MG63 (cell line): ENCODE results near the gene UCHL5. TPM values are rescaled to one million over a fixed set of nuclear protein-coding genes. Genes with fewer than 3 reads are reported as not detected.
"Not testable (repeated sequence)": the region's sequence is repeated elsewhere in the genome, so short reads cannot be mapped to it uniquely, and the experiment has no call there.

Experiments
- DNase-seq: peaks from one replicate; pipeline ENCODE4 v3.0.0-alpha.2; 2020
- H3K27me3 ChIP-seq: fragments of 250-450 bp; sonication (Bioruptor Pico); 2 replicates; pipeline ENCODE4 v1.5.1; 2020; ENCODE audit warnings: mild to moderate bottlenecking, moderate library complexity
- H3K36me3 ChIP-seq: fragments of 250-450 bp; sonication (Bioruptor Pico); 2 replicates; pipeline ENCODE4 v1.5.1; 2020; ENCODE audit warnings: mild to moderate bottlenecking, moderate library complexity
- H3K4me3 ChIP-seq: fragments of 250-450 bp; sonication (Bioruptor Pico); 2 replicates; pipeline ENCODE4 v1.5.1; 2020; ENCODE audit warnings: mild to moderate bottlenecking, moderate library complexity
- H3K9me3 ChIP-seq: fragments of 250-450 bp; sonication (Bioruptor Pico); 2 replicates; pipeline ENCODE4 v1.5.1; 2020; ENCODE audit warnings: mild to moderate bottlenecking, moderate library complexity
- total RNA-seq: library from RNA; depleted of rRNA; stranded (reverse); fragments of >200 nt; shearing (Covaris generic); gene quantifications from 2 replicates; pipeline ENCODE4 v1.2.3, GENCODE V29; 2014; ENCODE audit warnings: low replicate concordance

Gene UCHL5
- total RNA-seq, 1 experiment from 2014 or later = 70.5 TPM

- DNase-seq = peak; percentile 17
These were observed 11.8 kb upstream of the UCHL5 start for GRCh38 chr1:193070942-193071341.

DNA sequence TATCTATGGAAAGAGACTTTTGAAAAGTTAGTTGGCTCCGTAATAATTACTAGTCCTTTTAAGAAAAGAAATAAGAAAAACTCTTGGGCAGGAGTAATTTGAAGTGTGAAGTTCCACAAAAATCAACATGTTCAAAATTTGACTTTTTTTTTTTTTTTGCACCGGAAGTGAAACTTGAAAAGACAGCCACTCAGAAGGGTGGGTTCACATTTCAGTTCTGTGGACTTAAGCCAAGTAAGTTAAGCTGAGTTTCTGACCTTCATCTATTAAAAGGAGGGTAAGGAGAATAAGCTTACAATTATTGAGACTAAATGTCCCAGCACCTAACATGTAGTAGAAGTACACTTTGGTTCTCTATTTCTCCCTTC, 11.2 kb upstream of the UCHL5 start:
- Histone ChIP-seq H3K27me3 (no peaks in the 10 kb centered on the region), H3K4me3 (no peak overlapping the region), H3K36me3 (peaks cover 22% of the 10 kb centered on the region), H3K9me3 (no peaks in the 10 kb centered on the region)
- no peak for DNase-seq

More at GRCh38 chr1:193070942-193071341, 11.8 kb upstream of the UCHL5 start:
- H3K9me3 ChIP-seq = no peaks in the 10 kb centered on the region
- no peaks in the 10 kb centered on the region for H3K27me3 ChIP-seq
- H3K36me3 ChIP-seq = peaks cover 27% of the 10 kb centered on the region
- H3K4me3 ChIP-seq = no peak overlapping the region

GRCh38 chr1:193069748-193070385, 10.7 kb upstream of the UCHL5 start:
- Histone ChIP-seq H3K9me3 (no peaks in the 10 kb centered on the region), H3K4me3 (no peak overlapping the region), H3K27me3 (no peaks in the 10 kb centered on the region), H3K36me3 (peaks cover 22% of the 10 kb centered on the region)
- peak; percentile 7 for DNase-seq

DNA sequence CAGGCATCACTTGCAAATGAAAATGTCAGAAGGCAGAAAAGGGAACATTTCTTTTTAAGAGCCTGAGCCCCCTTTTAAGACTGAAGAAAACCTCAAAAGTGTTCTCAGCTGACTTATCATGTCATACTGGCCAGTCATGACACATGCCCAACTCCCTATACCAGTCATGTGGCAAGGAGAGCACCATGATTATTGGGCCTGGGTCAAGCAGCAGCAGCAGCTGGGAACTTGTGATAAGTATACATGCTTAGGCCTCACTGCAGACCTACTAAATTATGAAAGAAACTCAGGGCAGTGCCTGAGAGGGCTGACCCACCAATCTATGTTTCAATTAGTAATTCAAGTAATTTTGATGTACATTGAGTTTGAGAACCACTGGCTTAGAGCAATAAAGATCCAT, 8.9 kb upstream of the UCHL5 start:
- Histone ChIP-seq H3K4me3 (no peak overlapping the region), H3K36me3 (peaks cover 18% of the 10 kb centered on the region), H3K9me3 (no peaks in the 10 kb centered on the region), H3K27me3 (no peaks in the 10 kb centered on the region)
- no peak for DNase-seq

- Histone ChIP-seq H3K9me3 (peaks cover 4% of the 10 kb centered on the region; the same call in 1 of the 2 replicates), H3K27me3 (no peaks in the 10 kb centered on the region), H3K36me3 (peaks cover 26% of the 10 kb centered on the region), H3K4me3 (no peak overlapping the region)
- DNase-seq = no peak
These were observed 7.4 kb upstream of the UCHL5 start for GRCh38 chr1:193066606-193067005.

- DNase-seq = no peak
These were observed 6.8 kb upstream of the UCHL5 start for GRCh38 chr1:193065954-193066353.

DNA sequence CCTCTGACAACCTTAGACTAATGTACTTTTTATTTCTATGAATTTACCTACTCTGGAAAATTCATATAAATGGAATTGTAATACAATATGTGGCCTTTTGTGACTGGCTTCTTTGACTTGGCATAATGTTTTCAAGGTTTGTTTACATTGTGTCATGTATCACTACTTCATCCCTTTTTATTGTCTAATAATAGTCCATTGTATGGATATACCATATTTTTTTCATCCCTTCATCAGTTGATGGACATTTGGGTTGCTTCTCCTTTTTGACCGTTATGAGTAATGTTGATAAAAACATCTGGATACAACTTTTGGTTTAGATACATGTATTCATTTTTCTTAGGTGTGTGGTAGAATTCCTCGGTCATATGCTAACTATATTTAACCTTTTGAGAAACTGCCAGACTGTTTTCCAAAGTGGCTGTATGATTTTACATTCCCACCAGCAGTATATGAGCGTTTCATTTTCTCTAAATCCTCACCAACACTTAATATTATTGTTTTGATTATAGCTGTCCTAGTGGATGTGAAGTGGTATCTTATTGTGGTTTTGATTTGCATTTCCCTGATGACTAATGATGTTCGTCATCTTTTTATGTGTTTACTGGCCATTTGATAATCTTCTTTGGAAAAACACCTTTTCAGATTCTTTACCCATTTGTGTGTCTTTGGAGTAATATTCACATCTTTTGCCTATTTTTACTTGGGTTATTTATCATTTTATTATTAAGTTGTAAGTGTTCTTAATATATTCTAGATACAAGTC, 3.7 kb upstream of the UCHL5 start:
- no peaks in the 10 kb centered on the region for H3K27me3 ChIP-seq
- peaks cover 4% of the 10 kb centered on the region; the same call in 1 of the 2 replicates for H3K9me3 ChIP-seq
- H3K4me3 ChIP-seq = no peak overlapping the region
- H3K36me3 ChIP-seq = peaks cover 15% of the 10 kb centered on the region
- DNase-seq = no peak

More at GRCh38 chr1:193065954-193066353, 6.8 kb upstream of the UCHL5 start:
- Histone ChIP-seq H3K36me3 (peaks cover 26% of the 10 kb centered on the region), H3K4me3 (no peak overlapping the region), H3K27me3 (no peaks in the 10 kb centered on the region), H3K9me3 (peaks cover 4% of the 10 kb centered on the region; the same call in 1 of the 2 replicates)

GRCh38 chr1:193060938-193061337, 1.8 kb upstream of the UCHL5 start:
- Histone ChIP-seq H3K36me3 (peaks cover 22% of the 10 kb centered on the region), H3K4me3 (peak overlapping the region; percentile 89), H3K27me3 (no peaks in the 10 kb centered on the region), H3K9me3 (peaks cover 4% of the 10 kb centered on the region; the same call in 1 of the 2 replicates)
- peak; percentile 47 for DNase-seq

- peaks cover 4% of the 10 kb centered on the region; the same call in 1 of the 2 replicates for H3K9me3 ChIP-seq
- peak overlapping the region; percentile 89 for H3K4me3 ChIP-seq
- H3K36me3 ChIP-seq = peaks cover 27% of the 10 kb centered on the region
- DNase-seq = no peak
- no peaks in the 10 kb centered on the region for H3K27me3 ChIP-seq
These were observed 1.2 kb upstream of the UCHL5 start for GRCh38 chr1:193060406-193060805.

DNA sequence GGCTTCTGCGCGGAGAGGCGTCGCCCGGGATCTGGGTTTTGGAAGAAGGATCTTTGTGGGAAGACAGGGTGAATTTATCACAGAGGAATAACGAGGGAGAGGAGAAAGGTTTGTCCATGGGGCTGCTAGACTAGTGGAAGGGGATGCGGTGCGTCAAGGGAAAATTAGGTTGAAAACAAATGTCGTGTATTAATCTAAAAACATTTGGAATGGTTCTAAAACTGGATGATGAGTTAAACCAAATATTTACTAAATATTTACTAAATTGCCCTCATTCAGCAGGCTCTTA, 899 bp upstream of the UCHL5 start:
- Histone ChIP-seq H3K4me3 (peak overlapping the region; percentile 89), H3K36me3 (peaks cover 27% of the 10 kb centered on the region), H3K27me3 (no peaks in the 10 kb centered on the region), H3K9me3 (peaks cover 4% of the 10 kb centered on the region; the same call in 1 of the 2 replicates)
- no peak for DNase-seq

GRCh38 chr1:193058529-193059281, 455 bp downstream of the UCHL5 start:
- no peaks in the 10 kb centered on the region for H3K27me3 ChIP-seq
- H3K36me3 ChIP-seq = peaks cover 27% of the 10 kb centered on the region
- H3K4me3 ChIP-seq = peak overlapping the region; percentile 89
- H3K9me3 ChIP-seq = peaks cover 4% of the 10 kb centered on the region; the same call in 1 of the 2 replicates
- DNase-seq = peak; percentile 50

DNA sequence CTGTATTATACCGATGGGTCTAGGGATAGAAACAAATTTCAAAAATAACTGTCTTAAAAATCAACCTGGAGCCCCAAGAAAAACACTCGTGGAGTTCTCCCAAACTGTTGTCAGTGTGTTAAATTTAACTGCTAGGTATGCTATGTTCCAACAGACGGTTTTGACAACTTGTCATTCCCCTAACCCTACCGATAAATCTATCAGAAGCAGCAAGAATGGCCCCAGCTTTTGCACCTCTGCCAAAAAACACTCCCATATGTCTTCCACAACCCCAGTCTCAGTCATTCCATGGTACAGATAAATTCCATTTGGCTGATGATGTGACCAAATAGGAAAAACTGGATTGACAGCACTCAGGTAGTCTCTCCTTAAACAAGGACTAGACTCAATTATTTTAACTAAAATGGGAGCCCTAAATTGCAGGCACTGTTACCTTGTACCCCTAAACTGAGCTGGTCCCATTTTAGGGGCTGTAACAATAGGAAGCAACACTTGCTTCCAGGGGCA, 4.9 kb downstream of the UCHL5 start:
- Histone ChIP-seq H3K27me3 (no peaks in the 10 kb centered on the region), H3K36me3 (peaks cover 37% of the 10 kb centered on the region), H3K9me3 (no peaks in the 10 kb centered on the region), H3K4me3 (no peak overlapping the region)
- DNase-seq = no peak

DNA sequence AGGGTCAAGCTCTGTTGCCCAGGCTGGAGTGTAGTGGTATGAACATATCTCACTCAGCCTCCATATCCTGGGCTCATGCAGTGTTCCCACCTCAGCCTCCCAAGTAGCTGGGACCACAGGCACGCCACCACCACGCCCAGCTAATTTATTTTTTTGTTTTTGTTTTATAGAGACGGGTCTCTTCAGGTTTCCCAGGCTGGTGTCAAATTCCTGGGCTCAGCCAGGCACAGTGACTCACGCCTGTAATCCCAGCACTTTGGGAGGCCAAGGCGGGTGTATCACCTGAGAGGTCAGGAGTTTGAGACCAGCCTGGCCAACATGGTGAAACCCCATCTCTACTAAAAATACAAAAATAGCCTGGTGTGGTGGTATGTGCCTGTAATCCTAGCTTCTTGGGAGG, 10.2 kb downstream of the UCHL5 start:
- not testable (repeated sequence) for H3K4me3 ChIP-seq, H3K27me3 ChIP-seq, H3K9me3 ChIP-seq, DNase-seq
- H3K36me3 ChIP-seq = peaks cover 63% of the 10 kb centered on the region

DNA sequence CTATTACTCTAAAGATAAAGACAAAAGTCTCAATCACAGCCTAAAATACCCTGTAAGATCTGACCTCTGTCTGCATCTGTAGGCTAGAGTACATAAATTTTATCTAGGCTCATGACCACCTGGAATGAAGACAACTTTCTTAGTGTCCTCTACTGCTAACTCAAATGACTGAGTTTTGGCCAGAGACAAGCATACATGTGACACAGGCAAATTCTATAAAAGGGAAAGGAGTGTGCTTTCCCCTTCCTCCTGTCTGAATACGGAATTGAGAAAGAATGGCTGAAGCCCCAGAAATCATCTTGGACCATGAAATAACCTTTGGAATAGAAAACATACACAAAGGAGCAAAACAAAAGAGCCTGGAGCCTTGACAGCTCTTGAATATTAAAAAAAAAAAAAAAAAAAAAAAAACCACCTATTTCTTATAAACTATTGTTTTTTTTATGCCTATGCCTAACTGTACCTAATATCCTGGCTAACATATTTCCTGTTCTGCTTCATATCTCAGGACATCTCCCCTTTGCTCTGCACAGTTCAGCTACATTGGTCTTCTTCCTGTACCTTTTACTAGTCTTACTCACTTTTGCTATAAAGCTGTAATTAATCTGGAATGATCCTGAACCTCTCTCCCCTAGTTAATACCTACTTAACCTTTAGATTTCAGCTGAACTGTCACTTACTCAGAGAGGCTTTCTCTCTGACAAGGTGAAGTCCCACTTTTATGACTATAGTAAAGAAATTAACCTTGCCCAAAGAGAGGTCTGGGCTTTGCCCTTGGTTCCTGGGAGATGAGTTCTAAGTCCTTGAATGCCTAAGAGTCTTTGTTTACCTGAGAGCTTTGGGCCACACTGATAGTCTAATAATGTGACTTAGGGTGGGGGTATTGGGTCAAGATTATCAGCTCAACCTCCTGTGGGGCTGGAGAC, 16.1 kb downstream of the UCHL5 start:
- no peaks in the 10 kb centered on the region for H3K27me3 ChIP-seq

DNA sequence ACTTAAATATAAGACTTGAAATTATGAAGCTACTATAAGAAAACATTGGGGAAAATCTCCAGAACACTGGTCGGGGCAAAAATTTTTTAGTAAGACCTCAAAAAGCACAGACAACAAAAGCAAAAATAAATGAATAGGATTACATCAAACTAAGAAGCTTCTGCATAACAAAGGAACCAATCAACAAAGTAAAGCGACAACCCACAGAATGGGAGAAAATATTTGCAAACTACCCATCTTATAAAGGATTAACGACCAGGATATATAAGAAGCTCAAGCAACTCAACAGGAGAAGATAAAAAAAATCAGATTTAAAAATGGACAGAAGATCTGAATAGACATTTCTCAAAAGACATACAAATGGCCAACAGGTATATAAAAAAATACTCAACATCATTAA, 19.1 kb downstream of the UCHL5 start:
- Histone ChIP-seq H3K36me3 (peaks cover 22% of the 10 kb centered on the region), H3K9me3 (no peaks in the 10 kb centered on the region), H3K27me3 (no peaks in the 10 kb centered on the region), H3K4me3 (no peak overlapping the region)
- DNase-seq = no peak

More for the DNA sequence above, 16.1 kb downstream of the UCHL5 start:
- no peaks in the 10 kb centered on the region for H3K9me3 ChIP-seq
- no peak for DNase-seq
- no peak overlapping the region for H3K4me3 ChIP-seq
- H3K36me3 ChIP-seq = peaks cover 43% of the 10 kb centered on the region

GRCh38 chr1:193036337-193037047, 22.7 kb downstream of the UCHL5 start:
- no peaks in the 10 kb centered on the region for H3K27me3 ChIP-seq
- DNase-seq = no peak
- peaks cover 16% of the 10 kb centered on the region for H3K36me3 ChIP-seq
- H3K9me3 ChIP-seq = no peaks in the 10 kb centered on the region
- H3K4me3 ChIP-seq = no peak overlapping the region
